Esophagus squamous epithelium (tissue), 5 donors: ENCODE results near the gene KRT3. TPM values are rescaled to one million over a fixed set of nuclear protein-coding genes. Genes with fewer than 3 reads are reported as not detected.

Source experiments
- DNase-seq: peaks from one replicate; lab custom pipeline; 2025; lab: John Stamatoyannopoulos, UW
- H3K27ac ChIP-seq, 4 donors: fragments of 200-600 bp; sonication (generic); one replicate each; pipeline ENCODE4 v1.5.1; 2016 to 2019; ENCODE audit warnings: mild to moderate bottlenecking in 1 of 4
- H3K27me3 ChIP-seq, 4 donors: fragments of 200-600 bp; sonication (generic); 1 replicate in 3 of 4; 2 replicates in 1 of 4; pipeline versions ENCODE4 v1.5.1 to v1.6.0; 2017 to 2021; ENCODE audit warnings: antibody characterized with exemption in 1 of 4
- H3K36me3 ChIP-seq, 3 donors: fragments of 200-600 bp; sonication (generic); one replicate each; pipeline ENCODE4 v1.5.1; 2016 to 2019
- H3K4me1 ChIP-seq, 3 donors: fragments of 200-600 bp; sonication (generic); one replicate each; pipeline ENCODE4 v1.5.1; 2017 to 2019
- H3K4me3 ChIP-seq, 4 donors: fragments of 200-600 bp; sonication (generic); 1 replicate in 3 of 4; 2 replicates in 1 of 4; pipeline ENCODE4 v1.5.1; 2016 to 2019; ENCODE audit warnings: mild to moderate bottlenecking in 2 of 4, moderate library complexity in 1 of 4
- H3K9me3 ChIP-seq, 3 donors: fragments of 200-600 bp; sonication (generic); one replicate each; pipeline ENCODE4 v1.5.1; 2016 to 2019
- CTCF ChIP-seq, 6 experiments: fragments of 450-650 bp in 4 of 6; fragments of 200-600 bp in 2 of 6; sonication (generic) in 2 of 6; IDR thresholded peaks; one replicate each; pipeline ENCODE4 v1.5.1; 2016 to 2019; ENCODE audit warnings: antibody characterized with exemption in 6 of 6, mild to moderate bottlenecking in 4 of 6, moderate library complexity in 4 of 6
- POLR2A ChIP-seq, 4 donors: fragments of 450-650 bp; IDR thresholded peaks; one replicate each; pipeline ENCODE4 v1.6.1; 2017; ENCODE audit warnings: antibody characterized with exemption in 4 of 4, mild to moderate bottlenecking in 4 of 4, moderate library complexity in 3 of 4
- whole genome bisulfite sequencing, 2 donors: methylation state at CpG; one replicate each; pipeline ENCODE4 v1.1.5; 2018; 5-methylcytosine and 5-hydroxymethylcytosine counted together
- intact Hi-C: fragments of 100-400 bp; cut with DNase I; formaldehyde crosslinking; loops from one replicate; pipeline ENCODE4 v1.15.0; 2022
- total RNA-seq, 4 donors: library from RNA; depleted of rRNA; stranded (reverse); fragments of >200 nt; gene quantifications; one replicate each; pipeline ENCODE4 v1.1.0, GENCODE V29; 2016
- donor health status: DM: yes; HTN: yes; CAD: no.

KRT3 gene
- total RNA-seq, 4 donors from 2014 or later, result 0.57 to 1.6 (median 0.86) TPM

GRCh38 chr12:52832451-52832850 lies 36.5 kb upstream of the KRT3 start:
- no peak overlapping the region for H3K27ac ChIP-seq
- no peaks in the 10 kb centered on the region for H3K36me3 ChIP-seq
- intact Hi-C loops, result no loop called here
- H3K4me3 ChIP-seq, result no peak overlapping the region
- peaks cover 0 to 12% (median 0%) of the 10 kb centered on the region in 3 donors for H3K4me1 ChIP-seq
- no peaks in the 10 kb centered on the region for H3K9me3 ChIP-seq
- 61 to 83% methylated on average over 3 of the region's 3 CpGs for WGBS, 2 donors
- peaks cover 0 to 20% (median 0%) of the 10 kb centered on the region in 4 donors for H3K27me3 ChIP-seq
- TF ChIP-seq POLR2A (IDR thresholded peaks at IDR 0.05) (no peak), CTCF (IDR thresholded peaks at IDR 0.05) (no peak)
- no peak for DNase-seq

- Histone ChIP-seq H3K27ac (no peak overlapping the region), H3K36me3 (no peaks in the 10 kb centered on the region), H3K27me3 (peaks cover 0 to 18% (median 0%) of the 10 kb centered on the region in 4 donors), H3K4me1 (no peaks in the 10 kb centered on the region), H3K4me3 (no peak overlapping the region), H3K9me3 (no peaks in the 10 kb centered on the region)
- TF ChIP-seq CTCF (IDR thresholded peaks at IDR 0.05) (no peak), POLR2A (IDR thresholded peaks at IDR 0.05) (no peak)
- intact Hi-C loops, result no loop called here
- DNase-seq, result no peak
- WGBS, 2 donors, result 67 to 96% methylated on average over 1 to 5 of the region's 7 CpGs
Measured at GRCh38 chr12:52831251-52831650, 35.3 kb upstream of the KRT3 start.

- Histone ChIP-seq H3K4me3 (no peak overlapping the region), H3K9me3 (no peaks in the 10 kb centered on the region), H3K36me3 (no peaks in the 10 kb centered on the region), H3K27ac (no peak overlapping the region), H3K4me1 (no peaks in the 10 kb centered on the region), H3K27me3 (peaks cover 0 to 13% (median 0%) of the 10 kb centered on the region in 4 donors)
- intact Hi-C loops, result no loop called here
- no peak for DNase-seq
- WGBS, 2 donors, result 79 to 82% methylated on average over 5 to 8 of the region's 8 CpGs
- no peak for TF ChIP-seq CTCF (IDR thresholded peaks at IDR 0.05)
- TF ChIP-seq POLR2A (IDR thresholded peaks at IDR 0.05), result no peak
Measured at GRCh38 chr12:52829986-52830770, 34.3 kb upstream of the KRT3 start.

- intact Hi-C loops, result no loop called here
- Histone ChIP-seq H3K36me3 (no peaks in the 10 kb centered on the region), H3K27ac (no peak overlapping the region), H3K4me3 (no peak overlapping the region), H3K9me3 (no peaks in the 10 kb centered on the region), H3K27me3 (peaks cover 0 to 6% (median 0%) of the 10 kb centered on the region in 4 donors), H3K4me1 (no peaks in the 10 kb centered on the region)
- TF ChIP-seq POLR2A (IDR thresholded peaks at IDR 0.05), result no peak
- TF ChIP-seq CTCF (IDR thresholded peaks at IDR 0.05), result no peak
- 27 to 44% methylated on average over 2 of the region's 2 CpGs for WGBS, 2 donors
- no peak for DNase-seq
Measured at GRCh38 chr12:52828591-52829021, 32.7 kb upstream of the KRT3 start.

- TF ChIP-seq CTCF (IDR thresholded peaks at IDR 0.05), result no peak
- no peak for TF ChIP-seq POLR2A (IDR thresholded peaks at IDR 0.05)
- DNase-seq, result no peak
- no peaks in the 10 kb centered on the region for H3K9me3 ChIP-seq
- H3K27ac ChIP-seq, result no peak overlapping the region
- H3K27me3 ChIP-seq, result peaks cover 0 to 6% (median 0%) of the 10 kb centered on the region in 4 donors
- no peak overlapping the region for H3K4me3 ChIP-seq
- H3K36me3 ChIP-seq, result no peaks in the 10 kb centered on the region
- no peaks in the 10 kb centered on the region for H3K4me1 ChIP-seq
- intact Hi-C loops, result no loop called here
Measured at GRCh38 chr12:52828156-52828555, 32.2 kb upstream of the KRT3 start.
